Uterus (tissue), 2 donors: ENCODE data around the gene TWSG1.

ENCODE experiments used
- CTCF ChIP-seq, 4 experiments: fragments of 200-600 bp in 2 of 4; fragments of 450-650 bp in 2 of 4; sonication (generic) in 2 of 4; IDR thresholded peaks; one replicate each; pipeline ENCODE4 v1.5.1; 2016 to 2019; ENCODE audit warnings: antibody characterized with exemption in 4 of 4, mild to moderate bottlenecking in 2 of 4, moderate library complexity in 1 of 4
- POLR2A ChIP-seq, 2 donors: fragments of 450-650 bp; IDR thresholded peaks; one replicate each; pipeline ENCODE4 v1.6.1; 2016; ENCODE audit warnings: antibody characterized with exemption in 2 of 2, mild to moderate bottlenecking in 1 of 2, moderate library complexity in 1 of 2

DNA sequence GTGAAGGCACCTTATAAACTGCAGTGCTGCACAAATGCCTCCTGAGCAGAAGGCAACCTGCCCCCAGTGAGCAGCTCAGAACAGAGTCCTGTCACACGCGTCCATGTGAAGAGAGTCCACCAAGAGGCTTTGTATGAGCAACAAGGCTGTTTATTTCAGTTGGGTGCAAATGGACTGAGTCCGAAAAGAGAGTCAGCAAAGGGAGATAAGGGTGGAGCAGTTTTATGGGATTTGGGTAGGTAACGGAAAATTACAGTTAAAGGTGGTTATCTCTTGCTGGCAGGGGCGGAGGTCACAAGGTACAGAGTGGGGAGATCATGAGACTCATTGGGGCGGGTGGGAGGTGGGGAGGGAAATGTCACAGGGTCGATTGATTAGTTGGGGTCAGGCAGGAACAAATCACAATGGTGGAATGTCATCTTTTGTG, 87.3 kb downstream of the TWSG1 start:
- TF ChIP-seq POLR2A (IDR thresholded peaks at IDR 0.05): no peak
- no peak for TF ChIP-seq CTCF (IDR thresholded peaks at IDR 0.05)
